DND-41 (cell line): ENCODE results near the gene CLCN7.

Source experiments
- CTCF ChIP-seq: IDR thresholded peaks from 2 replicates; pipeline ENCODE4 v1.5.1; 2012; ENCODE audit warnings: borderline replicate concordance, low read length, moderate library complexity, mild to moderate bottlenecking; ENCODE audit not compliant: poor library complexity, severe bottlenecking; ENCODE audit errors: extremely low read depth
- EZH2 ChIP-seq: IDR thresholded peaks from 3 replicates; pipeline ENCODE4 v1.6.1; 2012; ENCODE audit warnings: borderline replicate concordance, low read depth, mild to moderate bottlenecking, moderate library complexity, low read length, inconsistent platforms; ENCODE audit not compliant: severe bottlenecking

GRCh38 chr16:1508494-1509187 is 33.8 kb upstream of the CLCN7 start:
- no peak for TF ChIP-seq CTCF
- TF ChIP-seq EZH2: no peak
